Pons (tissue), 1 donor: ENCODE results near the gene ASCL4.

Experiments
- DNase-seq: peaks from one replicate; pipeline ENCODE4 v3.0.0-alpha.2; 2016; ENCODE audit warnings: low spot score

Gene ASCL4

GRCh38 chr12:107778383-107779025, 4.0 kb downstream of the ASCL4 start:
- peak; percentile 36 for DNase-seq

- DNase-seq, result peak; percentile 74
Measured at GRCh38 chr12:107779077-107779831, 4.8 kb downstream of the ASCL4 start.

DNA sequence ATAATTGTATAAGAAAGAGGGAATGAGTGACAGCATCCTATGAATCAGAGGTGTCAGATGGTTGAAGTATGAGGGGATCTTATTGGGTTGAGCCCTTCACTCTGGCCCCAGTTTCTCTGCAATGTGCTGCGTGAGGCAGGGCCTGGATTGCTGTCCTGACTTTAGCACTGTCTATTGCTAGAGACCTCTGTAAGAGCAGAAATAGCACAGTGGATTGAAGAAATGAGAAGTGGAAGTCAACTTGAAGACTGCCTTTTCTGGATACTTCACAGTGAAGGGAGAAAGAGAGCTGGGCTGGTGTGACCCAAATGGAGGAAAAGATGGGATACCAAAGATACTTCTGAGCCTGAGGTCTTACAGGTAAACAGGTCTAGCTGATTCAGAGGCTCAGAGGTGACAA, 5.8 kb downstream of the ASCL4 start:
- peak; percentile 60 for DNase-seq

DNA sequence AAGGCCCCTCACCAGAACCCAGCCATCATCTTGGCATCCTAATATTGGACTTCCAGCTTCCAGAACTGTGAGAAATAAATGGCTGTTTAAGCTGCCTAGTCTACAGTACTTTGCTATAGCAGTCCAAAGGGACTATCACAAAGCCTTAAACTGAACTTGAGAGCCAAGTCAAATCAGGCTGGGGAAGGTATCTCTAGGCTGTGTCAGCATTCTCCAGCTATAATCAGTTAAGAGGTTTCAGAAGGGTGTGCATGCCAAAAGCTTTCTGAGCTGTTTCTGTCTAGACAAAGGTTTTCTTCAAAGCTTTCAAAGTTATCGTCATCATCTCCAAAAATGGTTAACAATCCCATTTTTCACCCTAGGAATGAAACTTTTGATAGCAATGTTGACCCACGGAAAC, 7.6 kb downstream of the ASCL4 start:
- DNase-seq, result no peak

DNA sequence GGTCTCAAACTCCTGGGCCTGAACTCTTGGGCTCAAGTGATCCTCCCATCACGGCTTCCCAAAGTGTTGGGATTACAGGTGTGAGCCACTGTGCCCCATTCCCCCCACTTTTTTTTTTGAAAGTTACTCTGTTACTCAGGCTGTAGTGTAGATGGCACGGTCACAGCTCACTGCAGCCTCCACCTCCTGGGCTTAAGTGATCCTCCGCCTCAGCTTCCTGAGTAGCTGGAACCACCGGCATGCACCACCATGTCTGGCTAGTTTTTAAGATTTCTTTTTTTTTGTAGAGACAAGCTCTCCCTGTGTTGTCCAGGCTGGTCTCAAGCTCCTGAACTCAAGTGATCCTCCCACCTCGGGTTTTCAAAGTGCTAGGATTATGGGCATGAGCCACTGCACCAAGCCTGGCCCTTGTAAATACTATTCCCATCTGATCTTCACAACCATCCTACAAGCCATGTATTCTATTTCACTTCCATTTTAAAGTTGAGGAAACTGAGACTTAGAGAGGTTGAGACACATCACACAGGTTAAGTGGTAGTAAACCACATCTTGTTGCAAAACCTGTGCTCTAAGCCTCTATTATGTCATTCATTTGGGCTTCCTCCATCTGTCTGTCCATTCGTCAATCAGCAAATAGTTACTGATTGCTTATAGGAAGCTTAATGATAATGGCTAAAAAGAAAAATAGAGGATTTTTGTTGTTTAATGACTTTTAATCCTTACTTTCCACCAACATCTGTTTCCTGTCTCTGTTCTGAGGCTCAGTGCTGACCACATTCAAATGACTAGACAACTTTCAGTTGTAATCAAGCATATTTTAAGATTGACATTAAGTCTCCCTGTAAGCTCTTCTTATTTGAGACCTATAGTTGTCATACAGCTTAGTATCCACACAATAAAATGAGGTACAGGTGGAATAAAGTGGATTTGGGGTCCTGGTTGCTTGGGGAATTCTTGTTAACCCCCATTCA, 9.2 kb downstream of the ASCL4 start:
- DNase-seq, result no peak

DNA sequence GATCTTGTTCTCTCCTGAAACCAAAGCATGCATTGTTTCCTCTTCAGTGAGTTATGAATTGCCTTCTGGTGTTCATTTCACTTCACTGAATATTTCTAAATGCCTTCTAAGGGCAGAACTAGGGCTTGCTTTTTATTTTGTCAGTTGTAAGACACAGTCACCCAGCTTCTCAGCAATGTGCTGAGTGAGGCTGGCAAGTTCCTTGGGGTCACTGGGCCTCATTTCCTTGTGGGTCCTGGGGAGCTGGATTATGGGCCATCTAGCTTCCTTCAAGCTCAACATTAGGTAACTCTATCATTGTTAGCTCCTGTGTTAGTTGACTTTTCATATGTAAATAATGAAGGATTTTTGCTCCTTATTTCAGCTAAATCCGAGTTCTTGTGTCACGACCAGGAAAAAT, 13.8 kb downstream of the ASCL4 start:
- DNase-seq, result no peak

DNA sequence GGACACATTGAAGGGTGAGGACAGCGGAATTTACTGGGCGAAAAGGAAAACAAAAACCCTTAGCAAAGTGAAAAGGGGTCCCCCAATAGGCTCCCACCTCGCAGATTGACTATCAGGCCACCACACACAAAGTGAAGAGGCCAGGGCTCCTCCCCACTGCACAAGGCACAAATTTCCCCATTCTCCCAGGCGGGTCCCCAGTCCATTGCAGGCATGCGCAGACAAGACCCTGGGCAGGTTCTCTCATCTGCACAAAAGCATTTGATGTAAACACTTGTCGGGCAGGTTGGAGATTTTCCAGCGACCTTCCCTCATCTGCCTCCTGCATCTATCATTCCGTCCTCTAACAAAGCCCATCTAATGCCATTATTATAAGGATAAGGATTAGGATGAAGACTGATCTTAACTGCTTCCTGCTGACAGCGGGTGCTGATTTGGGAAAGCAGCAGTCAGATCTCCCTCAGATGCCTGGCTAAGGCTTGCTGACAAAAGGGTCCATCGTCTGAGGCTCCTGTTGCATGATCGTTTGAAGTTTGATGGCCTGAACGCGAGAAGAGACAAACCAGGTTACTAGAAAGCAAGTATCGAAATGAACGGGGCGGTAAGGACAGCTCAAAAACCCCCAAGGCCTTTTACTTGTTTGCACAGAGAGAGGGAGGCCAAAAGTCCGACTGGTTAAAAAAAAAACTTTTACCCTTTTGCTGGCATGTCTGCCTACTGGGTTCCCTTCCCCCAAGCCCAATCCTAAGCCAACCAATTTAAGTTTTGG, 14.4 kb downstream of the ASCL4 start:
- DNase-seq, result no peak

DNA sequence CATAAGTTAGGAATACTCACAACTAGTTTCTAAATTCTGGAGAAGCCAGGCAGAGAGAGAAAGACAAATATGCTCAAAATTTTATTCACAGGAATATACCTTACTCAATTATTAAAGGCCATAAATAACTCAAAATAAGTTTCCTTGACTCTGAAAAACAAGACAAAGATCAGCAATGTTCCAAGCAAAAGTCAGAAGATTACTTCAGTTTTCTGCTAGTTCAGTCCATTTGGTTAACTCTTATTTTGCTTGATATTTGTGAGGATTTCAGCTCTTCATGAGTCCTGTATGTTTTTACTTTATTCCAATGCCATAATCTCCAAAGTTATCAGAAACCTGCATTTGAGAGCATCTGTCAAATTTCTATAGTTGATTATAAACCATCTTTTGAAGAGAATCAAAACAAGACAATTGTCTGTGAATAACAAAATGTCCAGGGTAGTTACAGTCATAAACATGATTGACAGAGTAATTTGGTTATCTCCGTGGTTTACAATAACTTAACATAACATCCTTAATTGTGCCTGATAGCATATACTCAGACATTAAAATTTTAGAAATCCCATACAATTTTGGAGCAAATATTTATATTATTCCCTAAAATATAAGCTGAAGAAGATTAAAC, 17.1 kb downstream of the ASCL4 start:
- no peak for DNase-seq

- no peak for DNase-seq
Measured at GRCh38 chr12:107794451-107794850, 19.9 kb downstream of the ASCL4 start.

- no peak for DNase-seq
Measured at GRCh38 chr12:107798580-107798979, 24.1 kb downstream of the ASCL4 start.

DNA sequence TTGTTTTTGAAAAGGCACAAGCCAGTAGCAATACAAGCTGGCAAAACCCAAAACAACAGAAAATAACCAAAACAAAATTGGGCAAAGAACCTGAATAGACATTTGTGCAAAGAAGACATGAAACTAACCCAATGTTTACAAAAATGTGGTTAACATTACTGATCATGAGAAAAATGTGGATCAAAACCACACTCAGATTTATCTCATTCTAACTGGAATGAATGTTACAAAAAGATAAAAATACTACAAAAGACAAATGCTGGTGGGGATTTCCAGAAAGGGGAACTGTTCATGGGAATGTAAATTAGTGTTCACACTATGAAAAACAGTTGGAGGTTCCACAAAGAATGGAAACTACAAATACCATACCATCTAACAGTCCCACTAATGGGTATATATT, 26.6 kb downstream of the ASCL4 start:
- DNase-seq, result no peak

DNA sequence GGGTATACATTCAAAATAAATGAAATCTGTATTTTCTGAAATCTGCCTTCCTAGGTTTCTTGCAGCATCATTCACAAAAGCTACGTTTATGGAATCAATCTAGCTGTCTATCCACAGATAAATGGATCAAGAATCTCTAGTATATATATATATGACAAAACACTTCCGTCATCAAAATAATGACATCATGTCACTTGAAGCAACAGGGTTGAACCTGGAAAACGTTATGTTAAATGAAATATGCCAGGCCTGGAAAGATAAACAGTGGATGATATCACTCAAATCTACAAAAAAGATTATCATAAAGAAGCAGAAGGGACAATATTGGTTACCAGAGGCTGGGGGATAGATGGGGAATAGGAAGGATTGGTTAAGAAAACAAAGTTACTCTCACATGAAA, 28.6 kb downstream of the ASCL4 start:
- DNase-seq, result no peak

GRCh38 chr12:107805488-107806180, 31.1 kb downstream of the ASCL4 start:
- no peak for DNase-seq

DNA sequence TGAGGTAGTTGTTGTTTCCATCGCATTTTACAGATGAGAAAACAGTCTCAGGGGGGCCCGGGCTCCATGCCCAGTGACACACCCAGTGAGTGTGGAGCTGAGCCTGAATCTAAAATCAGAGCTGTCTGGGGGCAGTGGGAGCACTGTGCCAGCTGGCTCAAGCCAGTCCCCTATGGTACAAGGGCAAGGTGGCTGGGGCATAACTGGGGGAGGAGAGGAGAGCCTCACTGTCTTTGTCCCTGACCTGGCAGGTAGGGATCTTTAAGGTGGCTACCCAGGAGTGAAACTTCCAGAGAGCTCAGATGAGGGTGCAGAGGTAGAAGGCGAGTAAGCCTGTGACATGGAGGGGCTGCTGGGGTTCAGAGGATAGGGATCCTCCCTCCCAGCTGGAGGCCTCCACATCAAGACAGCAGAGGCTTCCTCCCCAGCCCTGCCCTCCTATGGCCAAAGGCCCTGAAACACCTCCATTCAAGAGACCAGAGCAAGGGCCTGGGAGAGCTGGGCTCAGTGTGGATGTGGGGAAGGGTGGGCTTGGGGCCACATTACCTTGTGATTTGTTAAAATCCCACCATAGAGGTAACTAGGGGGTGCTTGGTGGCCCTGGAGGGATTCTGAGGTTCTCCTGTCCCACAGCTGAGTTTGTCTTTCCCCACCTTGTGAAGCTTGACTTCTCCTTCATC, 33.1 kb downstream of the ASCL4 start:
- no peak for DNase-seq

DNA sequence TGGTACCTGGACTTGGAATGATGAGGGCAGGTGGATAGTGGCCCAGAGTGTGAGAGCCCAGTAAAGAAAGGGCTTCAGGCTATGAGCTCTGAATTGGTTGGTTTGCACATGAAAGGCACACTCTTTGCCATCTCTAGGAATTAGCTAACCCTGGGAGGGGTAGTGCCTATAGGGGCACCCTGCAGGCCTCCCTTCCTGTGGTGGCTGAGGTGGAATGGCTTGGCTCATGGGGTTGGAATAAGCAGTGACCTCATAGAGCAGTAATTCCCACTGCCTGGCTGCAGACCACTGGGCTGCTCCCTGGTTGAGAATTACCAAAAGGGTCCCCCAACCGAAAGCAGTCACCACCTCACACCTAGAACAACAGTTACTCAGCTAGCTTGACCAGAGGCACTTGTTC, 42.7 kb downstream of the ASCL4 start:
- DNase-seq, result no peak

GRCh38 chr12:107818984-107819383, 44.5 kb downstream of the ASCL4 start:
- no peak for DNase-seq

DNA sequence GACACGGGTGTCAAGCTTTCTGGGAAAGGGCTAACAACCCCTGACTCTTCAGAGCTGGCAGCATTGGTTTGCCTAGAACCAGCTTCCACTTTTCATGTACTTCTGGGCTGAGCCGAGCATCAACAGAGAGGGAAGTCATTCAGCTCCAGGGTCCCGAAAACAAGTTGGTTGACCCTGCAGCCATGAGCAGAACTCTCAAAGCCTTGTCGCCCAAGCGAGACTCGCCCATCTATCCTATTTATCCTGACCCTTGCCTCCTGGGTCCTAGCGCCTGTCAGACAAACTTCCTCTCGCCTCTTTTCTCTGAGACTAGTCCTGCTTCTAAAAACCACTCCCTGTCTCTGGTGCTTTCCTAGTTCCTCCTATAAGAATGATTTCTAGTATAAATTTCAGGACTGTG, 47.9 kb downstream of the ASCL4 start:
- peak; percentile 18 for DNase-seq
